Upper lobe of left lung (tissue), 4 donors: ENCODE data around the gene DSE.
"Not testable (repeated sequence)": the region's sequence is repeated elsewhere in the genome, so short reads cannot be mapped to it uniquely, and the experiment has no call there.

Experiments used
- EP300 ChIP-seq, 4 donors: sonication (generic); formaldehyde crosslinking; IDR thresholded peaks; one replicate each; pipeline ENCODE4 v1.5.1; 2017; ENCODE audit warnings: antibody characterized with exemption in 4 of 4, control low read depth in 2 of 4
- TF ChIP-seq, protein P1 (sequence below), 6 experiments: fragments of 450-650 bp in 4 of 6; fragments of 200-600 bp in 2 of 6; sonication (generic) in 2 of 6; IDR thresholded peaks; one replicate each; pipeline ENCODE4 v1.5.1; 2016 to 2019; ENCODE audit warnings: antibody characterized with exemption in 6 of 6

DNA sequence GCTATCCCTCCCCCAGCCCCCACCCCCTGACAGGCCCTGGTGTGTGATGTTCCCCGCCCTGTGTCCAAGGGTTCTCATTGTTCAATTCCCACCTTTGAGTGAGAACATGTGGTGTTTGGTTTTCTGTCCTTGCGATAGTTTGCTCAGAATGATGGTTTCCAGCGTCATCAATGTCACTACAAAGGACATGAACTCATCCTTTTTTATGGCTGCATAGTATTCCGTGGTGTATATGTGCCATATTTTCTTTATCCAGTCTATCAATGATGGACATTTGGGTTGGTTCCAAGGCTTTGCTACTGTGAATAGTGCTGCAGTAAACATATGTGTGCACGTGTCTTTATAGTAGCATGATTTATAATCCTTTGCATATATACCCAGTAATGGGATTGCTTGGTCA, 30.1 kb upstream of the DSE start:
- TF ChIP-seq, protein P1, sequence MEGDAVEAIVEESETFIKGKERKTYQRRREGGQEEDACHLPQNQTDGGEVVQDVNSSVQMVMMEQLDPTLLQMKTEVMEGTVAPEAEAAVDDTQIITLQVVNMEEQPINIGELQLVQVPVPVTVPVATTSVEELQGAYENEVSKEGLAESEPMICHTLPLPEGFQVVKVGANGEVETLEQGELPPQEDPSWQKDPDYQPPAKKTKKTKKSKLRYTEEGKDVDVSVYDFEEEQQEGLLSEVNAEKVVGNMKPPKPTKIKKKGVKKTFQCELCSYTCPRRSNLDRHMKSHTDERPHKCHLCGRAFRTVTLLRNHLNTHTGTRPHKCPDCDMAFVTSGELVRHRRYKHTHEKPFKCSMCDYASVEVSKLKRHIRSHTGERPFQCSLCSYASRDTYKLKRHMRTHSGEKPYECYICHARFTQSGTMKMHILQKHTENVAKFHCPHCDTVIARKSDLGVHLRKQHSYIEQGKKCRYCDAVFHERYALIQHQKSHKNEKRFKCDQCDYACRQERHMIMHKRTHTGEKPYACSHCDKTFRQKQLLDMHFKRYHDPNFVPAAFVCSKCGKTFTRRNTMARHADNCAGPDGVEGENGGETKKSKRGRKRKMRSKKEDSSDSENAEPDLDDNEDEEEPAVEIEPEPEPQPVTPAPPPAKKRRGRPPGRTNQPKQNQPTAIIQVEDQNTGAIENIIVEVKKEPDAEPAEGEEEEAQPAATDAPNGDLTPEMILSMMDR (IDR thresholded peaks at IDR 0.05) = not testable (repeated sequence)
- TF ChIP-seq EP300 (IDR thresholded peaks at IDR 0.05) = not testable (repeated sequence)
